H9 (cell line): ENCODE results near the gene STX16. TPM values are rescaled to one million over a fixed set of nuclear protein-coding genes. Genes with fewer than 3 reads are reported as not detected.

Experiments
- DNase-seq: peaks from one replicate; pipeline ENCODE4 v3.0.0-alpha.2; 2017
- H2AFZ ChIP-seq: one replicate; pipeline ENCODE4 v1.6.1; 2013; ENCODE audit warnings: mild to moderate bottlenecking, low read length, control low read depth, moderate library complexity
- H2AK5ac ChIP-seq: 2 replicates; pipeline ENCODE4 v1.6.1; 2013; ENCODE audit warnings: low read length, control low read depth, mixed read lengths; ENCODE audit not compliant: insufficient read length
- H2BK120ac ChIP-seq: one replicate; pipeline ENCODE4 v1.6.1; 2013; ENCODE audit warnings: low read depth, mild to moderate bottlenecking, low read length, control low read depth, inconsistent platforms; ENCODE audit not compliant: poor library complexity, severe bottlenecking
- H2BK12ac ChIP-seq: 2 replicates; pipeline ENCODE4 v1.6.1; 2013; ENCODE audit warnings: low read length, control low read depth, mixed read lengths, low read depth; ENCODE audit not compliant: insufficient read length
- H2BK15ac ChIP-seq: 2 replicates; pipeline ENCODE4 v1.6.1; 2013; ENCODE audit warnings: low read depth, low read length, control low read depth
- H2BK20ac ChIP-seq: one replicate; pipeline ENCODE4 v1.6.1; 2013; ENCODE audit warnings: low read depth, mild to moderate bottlenecking, low read length, control low read depth, inconsistent platforms; ENCODE audit not compliant: poor library complexity, severe bottlenecking
- H2BK5ac ChIP-seq: 2 replicates; pipeline ENCODE4 v1.6.1; 2013; ENCODE audit warnings: low read length, control low read depth, mixed read lengths; ENCODE audit not compliant: insufficient read length
- H3K14ac ChIP-seq: 2 replicates; pipeline ENCODE4 v1.6.1; 2013; ENCODE audit warnings: low read length, control low read depth; ENCODE audit not compliant: insufficient read depth
- H3K18ac ChIP-seq: 2 replicates; pipeline ENCODE4 v1.6.1; 2013; ENCODE audit warnings: low read depth, mild to moderate bottlenecking, mixed read lengths, low read length, control low read depth; ENCODE audit not compliant: insufficient read length
- H3K23ac ChIP-seq: 2 replicates; pipeline ENCODE4 v1.6.1; 2013; ENCODE audit warnings: low read length, control low read depth, mixed read lengths, low read depth; ENCODE audit not compliant: insufficient read length
- H3K23me2 ChIP-seq: 2 replicates; pipeline ENCODE4 v1.6.1; 2013; ENCODE audit warnings: low read depth, mild to moderate bottlenecking, mixed read lengths, low read length, control low read depth; ENCODE audit not compliant: insufficient read length, poor library complexity, severe bottlenecking
- H3K27ac ChIP-seq: 2 replicates; pipeline ENCODE4 v1.5.1; 2013; ENCODE audit warnings: low read length, control low read depth, mixed read lengths, low read depth; ENCODE audit not compliant: insufficient read length
- H3K27me3 ChIP-seq: 2 replicates; pipeline ENCODE4 v1.6.1; 2013; ENCODE audit warnings: low read length, control low read depth, inconsistent platforms; ENCODE audit not compliant: insufficient read depth
- H3K4ac ChIP-seq: 2 replicates; pipeline ENCODE4 v1.6.1; 2013; ENCODE audit warnings: low read depth, mild to moderate bottlenecking, control low read depth, inconsistent platforms, low read length, moderate library complexity
- H3K4me1 ChIP-seq: 2 replicates; pipeline ENCODE4 v1.6.1; 2013; ENCODE audit warnings: low read length, control low read depth, inconsistent platforms; ENCODE audit not compliant: insufficient read depth
- H3K4me2 ChIP-seq: 2 replicates; pipeline ENCODE4 v1.6.1; 2013; ENCODE audit warnings: low read length, control low read depth, mixed read lengths; ENCODE audit not compliant: insufficient read length, insufficient read depth
- H3K56ac ChIP-seq: 2 replicates; pipeline ENCODE4 v1.6.1; 2013; ENCODE audit warnings: low read depth, mild to moderate bottlenecking, mixed read lengths, low read length, control low read depth; ENCODE audit not compliant: insufficient read length
- H3K79me1 ChIP-seq: 2 replicates; pipeline ENCODE4 v1.6.1; 2013; ENCODE audit warnings: low read depth, mild to moderate bottlenecking, moderate library complexity, low read length, control low read depth, inconsistent platforms; ENCODE audit not compliant: insufficient read depth, poor library complexity, severe bottlenecking
- H3K79me2 ChIP-seq: 2 replicates; pipeline ENCODE4 v1.6.1; 2013; ENCODE audit warnings: low read length, control low read depth, inconsistent platforms; ENCODE audit not compliant: insufficient read depth
- H3K9ac ChIP-seq: 2 replicates; pipeline ENCODE4 v1.6.1; 2013; ENCODE audit warnings: low read length, control low read depth, mixed read lengths; ENCODE audit not compliant: insufficient read length; ENCODE audit errors: extremely low read depth
- H3K9me3 ChIP-seq: one replicate; pipeline ENCODE4 v1.6.1; 2013; ENCODE audit warnings: low read depth, low read length, inconsistent platforms; ENCODE audit not compliant: control insufficient read depth
- H3T11ph ChIP-seq: one replicate; pipeline ENCODE4 v1.6.1; 2013; ENCODE audit warnings: mild to moderate bottlenecking, low read length, control low read depth, inconsistent platforms
- H4K20me1 ChIP-seq: one replicate; pipeline ENCODE4 v1.6.1; 2013; ENCODE audit not compliant: control insufficient read depth, insufficient read length, insufficient read depth
- H4K5ac ChIP-seq: 2 replicates; pipeline ENCODE4 v1.6.1; 2013; ENCODE audit warnings: low read depth, mild to moderate bottlenecking, mixed read lengths, low read length, control low read depth; ENCODE audit not compliant: insufficient read length
- H4K8ac ChIP-seq: replicated peaks from 2 replicates; pipeline ENCODE4 v1.6.1; 2013; ENCODE audit warnings: low read length, control low read depth, mixed read lengths, low read depth; ENCODE audit not compliant: insufficient read length
- H4K91ac ChIP-seq: 2 replicates; pipeline ENCODE4 v1.6.1; 2013; ENCODE audit warnings: low read depth, mild to moderate bottlenecking, moderate library complexity, mixed read lengths, low read length, control low read depth; ENCODE audit not compliant: insufficient read length
- H3K27ac Mint-ChIP-seq, 3 experiments: 2 replicates in 2 of 3; 3 replicates in 1 of 3; pipeline ENCODE4 v1.8.0; 2020 to 2021; ENCODE audit warnings: mixed read lengths in 3 of 3, mild to moderate bottlenecking in 1 of 3, moderate library complexity in 1 of 3
- H3K27me3 Mint-ChIP-seq: 2 replicates; pipeline ENCODE4 v1.8.0; 2021; ENCODE audit warnings: low read depth, mild to moderate bottlenecking, moderate library complexity, mixed read lengths
- H3K36me3 Mint-ChIP-seq, 3 experiments: 2 replicates in 2 of 3; 3 replicates in 1 of 3; pipeline ENCODE4 v1.8.0; 2020 to 2021; ENCODE audit warnings: low read depth in 3 of 3, mixed read lengths in 3 of 3; ENCODE audit not compliant: insufficient read depth in 1 of 3
- H3K4me1 Mint-ChIP-seq, 2 experiments: 2 replicates each; pipeline ENCODE4 v1.8.0; 2020; ENCODE audit warnings: mixed read lengths in 2 of 2
- H3K4me3 Mint-ChIP-seq, 2 experiments: 2 replicates in 1 of 2; 3 replicates in 1 of 2; pipeline ENCODE4 v1.8.0; 2020 to 2021; ENCODE audit warnings: mild to moderate bottlenecking in 2 of 2, mixed read lengths in 2 of 2, moderate library complexity in 1 of 2
- H3K9me3 Mint-ChIP-seq, 2 experiments: 2 replicates in 1 of 2; 3 replicates in 1 of 2; pipeline ENCODE4 v1.8.0; 2020; ENCODE audit warnings: mild to moderate bottlenecking in 2 of 2, mixed read lengths in 2 of 2, moderate library complexity in 1 of 2
- WGBS: extraction: QIAGEN DNeasy Blood & Tissue Kit; methylation state at CpG from one replicate; pipeline ENCODE4 v1.1.7; 2013; ENCODE audit warnings: missing lambda C conversion rate, low lambda C conversion rate, mixed read lengths; ENCODE audit not compliant: insufficient read length; ENCODE audit errors: extremely low coverage; 5-methylcytosine and 5-hydroxymethylcytosine counted together
- total RNA-seq: library from RNA; stranded (reverse); gene quantifications from 2 replicates; pipeline ENCODE4 v1.2.1, GENCODE V29; 2021
- TF ChIP-seq, protein P1 (sequence below): fragments of 200-600 bp; sonication (generic); conservative IDR thresholded peaks from 3 replicates; pipeline ENCODE4 v1.8.0; 2021; ENCODE audit warnings: antibody characterized with exemption, mild to moderate bottlenecking

The STX16 gene
- total RNA-seq, 1 experiment from 2014 or later = 87.8 TPM

DNA sequence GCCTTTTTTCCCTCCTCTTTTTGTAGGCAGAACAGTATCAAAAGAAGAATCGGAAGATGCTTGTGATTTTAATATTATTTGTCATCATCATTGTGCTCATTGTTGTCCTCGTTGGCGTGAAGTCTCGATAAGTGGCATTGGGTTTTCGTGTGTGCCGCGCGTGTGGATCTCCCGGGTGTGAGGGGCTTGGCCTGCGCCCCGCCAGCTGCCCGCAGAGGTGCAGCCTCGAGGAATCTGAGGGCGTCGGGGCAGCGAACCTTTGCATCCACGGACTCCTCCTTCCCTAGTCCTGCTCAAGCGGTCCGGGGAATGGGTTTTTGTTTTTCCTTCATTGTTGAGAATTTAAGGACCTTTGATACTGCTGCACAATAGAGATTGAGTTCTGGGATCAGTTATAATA lies 25.1 kb downstream of the STX16 start:
- H2BK20ac ChIP-seq = no peak overlapping the region
- H3K9ac ChIP-seq = no peak overlapping the region
- no peak overlapping the region for H2AK5ac ChIP-seq
- no peak overlapping the region for H4K91ac ChIP-seq
- TF ChIP-seq, protein P1, sequence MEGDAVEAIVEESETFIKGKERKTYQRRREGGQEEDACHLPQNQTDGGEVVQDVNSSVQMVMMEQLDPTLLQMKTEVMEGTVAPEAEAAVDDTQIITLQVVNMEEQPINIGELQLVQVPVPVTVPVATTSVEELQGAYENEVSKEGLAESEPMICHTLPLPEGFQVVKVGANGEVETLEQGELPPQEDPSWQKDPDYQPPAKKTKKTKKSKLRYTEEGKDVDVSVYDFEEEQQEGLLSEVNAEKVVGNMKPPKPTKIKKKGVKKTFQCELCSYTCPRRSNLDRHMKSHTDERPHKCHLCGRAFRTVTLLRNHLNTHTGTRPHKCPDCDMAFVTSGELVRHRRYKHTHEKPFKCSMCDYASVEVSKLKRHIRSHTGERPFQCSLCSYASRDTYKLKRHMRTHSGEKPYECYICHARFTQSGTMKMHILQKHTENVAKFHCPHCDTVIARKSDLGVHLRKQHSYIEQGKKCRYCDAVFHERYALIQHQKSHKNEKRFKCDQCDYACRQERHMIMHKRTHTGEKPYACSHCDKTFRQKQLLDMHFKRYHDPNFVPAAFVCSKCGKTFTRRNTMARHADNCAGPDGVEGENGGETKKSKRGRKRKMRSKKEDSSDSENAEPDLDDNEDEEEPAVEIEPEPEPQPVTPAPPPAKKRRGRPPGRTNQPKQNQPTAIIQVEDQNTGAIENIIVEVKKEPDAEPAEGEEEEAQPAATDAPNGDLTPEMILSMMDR = no peak
- Mint-ChIP-seq H3K27me3 (no peaks in the 10 kb centered on the region), H3K36me3 (peaks cover 38 to 82% (median 69%) of the 10 kb centered on the region in 3 experiments), H3K4me3 (no peak overlapping the region; a peak in 1 of 5 replicates), H3K4me1 (peaks cover 31 to 32% of the 10 kb centered on the region in 2 experiments), H3K27ac (peak overlapping the region; percentile 70 to 94 (median 92); a peak in 6 of 7 replicates), H3K9me3 (no peaks in the 10 kb centered on the region)
- no peaks in the 10 kb centered on the region for H3K23me2 ChIP-seq
- H2BK120ac ChIP-seq = no peak overlapping the region
- H4K5ac ChIP-seq = no peak overlapping the region
- H3K9me3 ChIP-seq = no peaks in the 10 kb centered on the region
- no peaks in the 10 kb centered on the region for H3K79me2 ChIP-seq
- H3K14ac ChIP-seq = no peak overlapping the region
- H2BK12ac ChIP-seq = no peak overlapping the region
- H3T11ph ChIP-seq = no peak overlapping the region
- H3K18ac ChIP-seq = no peak overlapping the region
- no peaks in the 10 kb centered on the region for H3K27me3 ChIP-seq
- no peak overlapping the region for H2BK15ac ChIP-seq
- no peak overlapping the region for H4K8ac ChIP-seq
- no peak overlapping the region for H2BK5ac ChIP-seq
- no peak overlapping the region for H3K56ac ChIP-seq
- no peak for DNase-seq
- WGBS = no CpG with 5 or more reads among the region's 19 CpGs
- no peak overlapping the region for H3K27ac ChIP-seq
- no peak overlapping the region for H3K4me2 ChIP-seq
- no peak overlapping the region for H3K23ac ChIP-seq
- H2AFZ ChIP-seq = no peak overlapping the region
- no peaks in the 10 kb centered on the region for H3K79me1 ChIP-seq
- H3K4ac ChIP-seq = no peak overlapping the region
- peaks cover under 1% of the 10 kb centered on the region for H3K4me1 ChIP-seq
- H4K20me1 ChIP-seq = no peaks in the 10 kb centered on the region
